GM19468 (cell line): ENCODE measurements around the gene TUT4.
"Not testable (repeated sequence)": the region's sequence is repeated elsewhere in the genome, so short reads cannot be mapped to it uniquely, and the experiment has no call there.

Experiments
- ATAC-seq: cut with Tn5 transposase; IDR thresholded peaks from one replicate; pipeline ENCODE4 v1.9.1; 2021; ENCODE audit warnings: mild to moderate bottlenecking, moderate library complexity, moderate number of reproducible peaks; ENCODE audit not compliant: unreplicated experiment; ENCODE audit errors: extremely low read depth

TUT4 gene

GRCh38 chr1:52552505-52553361 is at the start of gene TUT4:
Gene TUT4 (minus strand): TSS chr1:52553092. CDS start chr1:52526280, 26,812 bp downstream.
- no peak for ATAC-seq

GRCh38 chr1:52601991-52602855 is 49.3 kb upstream of the TUT4 start, which contains the start of gene GPX7:
Gene GPX7 (plus strand): TSS chr1:52602371. CDS start chr1:52602410, 39 bp downstream.
- ATAC-seq = no peak

GRCh38 chr1:52601519-52601918 is 48.6 kb upstream of the TUT4 start:
- ATAC-seq = no peak

- ATAC-seq = no peak
Observed at GRCh38 chr1:52600533-52601179, 47.8 kb upstream of the TUT4 start.

- no peak for ATAC-seq
Observed at GRCh38 chr1:52599236-52599635, 46.3 kb upstream of the TUT4 start.

- ATAC-seq = no peak
Observed at GRCh38 chr1:52598729-52599128, 45.8 kb upstream of the TUT4 start.

GRCh38 chr1:52597912-52598311 is 45.0 kb upstream of the TUT4 start:
- ATAC-seq = no peak

- ATAC-seq = no peak
Observed at GRCh38 chr1:52595061-52595460, 42.2 kb upstream of the TUT4 start.

GRCh38 chr1:52593495-52593894 is 40.6 kb upstream of the TUT4 start:
- ATAC-seq = no peak

GRCh38 chr1:52592637-52593323 is 39.9 kb upstream of the TUT4 start:
- no peak for ATAC-seq

- ATAC-seq = no peak
Observed at GRCh38 chr1:52590266-52590665, 37.4 kb upstream of the TUT4 start.

- no peak for ATAC-seq
Observed at GRCh38 chr1:52588535-52588934, 35.6 kb upstream of the TUT4 start.

- ATAC-seq = no peak
Observed at GRCh38 chr1:52588027-52588426, 35.1 kb upstream of the TUT4 start.

GRCh38 chr1:52585474-52585873 is 32.6 kb upstream of the TUT4 start:
- ATAC-seq = no peak

GRCh38 chr1:52582116-52582696 is 29.3 kb upstream of the TUT4 start:
- no peak for ATAC-seq

- no peak for ATAC-seq
Observed at GRCh38 chr1:52580283-52580682, 27.4 kb upstream of the TUT4 start.

GRCh38 chr1:52579415-52579814 is 26.5 kb upstream of the TUT4 start:
- ATAC-seq = no peak

- ATAC-seq = not testable (repeated sequence)
Observed at GRCh38 chr1:52578066-52578465, 25.2 kb upstream of the TUT4 start.

- ATAC-seq = no peak
Observed at GRCh38 chr1:52576074-52576473, 23.2 kb upstream of the TUT4 start.

GRCh38 chr1:52574594-52574993 is 21.7 kb upstream of the TUT4 start:
- ATAC-seq = no peak
